Stimulated activated CD4-positive, alpha-beta T cell treated with anti-CD3 and anti-CD28 coated beads, Interleukin-2, amount 100 ng/mL, for 24 hours (primary cell): Measurements from ENCODE around the gene WRNIP1.

ENCODE experiments used
- DNase-seq, 2 donors: peaks; one replicate each; pipeline ENCODE4 v3.0.0-alpha.2; 2020

Gene WRNIP1

GRCh38 chr6:2763876-2764540, 1.2 kb upstream of the WRNIP1 start:
- no peak for DNase-seq

- DNase-seq = peak; percentile 62 to 65
Measured at GRCh38 chr6:2764610-2765165, 505 bp upstream of the WRNIP1 start.

GRCh38 chr6:2765896-2766766, 938 bp downstream of the WRNIP1 start:
- peak; percentile 51 to 56 for DNase-seq

- DNase-seq = no peak
Measured at GRCh38 chr6:2766767-2767656, 1.8 kb downstream of the WRNIP1 start.

- DNase-seq = no peak
Measured at GRCh38 chr6:2767657-2768524, 2.7 kb downstream of the WRNIP1 start.

- no peak for DNase-seq
Measured at GRCh38 chr6:2768696-2769095, 3.5 kb downstream of the WRNIP1 start.

GRCh38 chr6:2770171-2770570, 5.0 kb downstream of the WRNIP1 start:
- no peak for DNase-seq

- no peak for DNase-seq
Measured at GRCh38 chr6:2771079-2771478, 5.9 kb downstream of the WRNIP1 start.

- DNase-seq = no peak
Measured at GRCh38 chr6:2772840-2773239, 7.6 kb downstream of the WRNIP1 start.

GRCh38 chr6:2773449-2773848, 8.3 kb downstream of the WRNIP1 start:
- DNase-seq = no peak

- no peak for DNase-seq
Measured at GRCh38 chr6:2775003-2775402, 9.8 kb downstream of the WRNIP1 start.

GRCh38 chr6:2777249-2777648, 12.1 kb downstream of the WRNIP1 start:
- no peak for DNase-seq

GRCh38 chr6:2780102-2780737, 15.0 kb downstream of the WRNIP1 start:
- no peak for DNase-seq

GRCh38 chr6:2781685-2782355, 16.6 kb downstream of the WRNIP1 start:
- DNase-seq = no peak

- no peak for DNase-seq
Measured at GRCh38 chr6:2782356-2782708, 17.1 kb downstream of the WRNIP1 start.

- DNase-seq = no peak
Measured at GRCh38 chr6:2782825-2783187, 17.6 kb downstream of the WRNIP1 start.

GRCh38 chr6:2783188-2783963, 18.2 kb downstream of the WRNIP1 start:
- no peak for DNase-seq

- DNase-seq = no peak
Measured at GRCh38 chr6:2784061-2784460, 18.9 kb downstream of the WRNIP1 start.

- no peak for DNase-seq
Measured at GRCh38 chr6:2784930-2785329, 19.7 kb downstream of the WRNIP1 start.

GRCh38 chr6:2786269-2786668, 21.1 kb downstream of the WRNIP1 start:
- DNase-seq = no peak
